ENCODE results near the gene EXOC3.
"Not testable (repeated sequence)": the region's sequence is repeated elsewhere in the genome, so short reads cannot be mapped to it uniquely, and the experiment has no call there.

Gene EXOC3

DNA sequence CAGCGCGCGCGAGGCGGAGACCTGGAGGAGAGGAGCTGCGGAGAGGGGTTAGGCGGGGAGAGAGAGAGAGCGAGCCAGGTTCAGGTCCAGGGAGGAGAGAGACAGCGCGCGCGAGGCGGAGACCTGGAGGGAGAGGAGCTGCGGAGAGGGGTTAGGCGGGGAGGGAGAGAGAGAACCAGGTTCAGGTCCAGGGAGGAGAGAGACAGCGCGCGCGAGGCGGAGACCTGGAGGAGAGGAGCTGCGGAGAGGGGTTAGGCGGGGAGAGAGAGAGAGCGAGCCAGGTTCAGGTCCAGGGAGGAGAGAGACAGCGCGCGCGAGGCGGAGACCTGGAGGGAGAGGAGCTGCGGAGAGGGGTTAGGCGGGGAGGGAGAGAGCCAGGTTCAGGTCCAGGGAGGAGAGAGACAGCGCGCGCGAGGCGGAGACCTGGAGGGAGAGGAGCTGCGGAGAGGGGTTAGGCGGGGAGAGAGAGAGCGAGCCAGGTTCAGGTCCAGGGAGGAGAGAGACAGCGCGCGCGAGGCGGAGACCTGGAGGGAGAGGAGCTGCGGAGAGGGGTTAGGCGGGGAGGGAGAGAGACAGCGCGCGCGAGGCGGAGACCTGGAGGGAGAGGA lies 31.4 kb downstream of the EXOC3 start:
- DNase-seq (ENCODE audit: low read depth) = not testable (repeated sequence)

DNA sequence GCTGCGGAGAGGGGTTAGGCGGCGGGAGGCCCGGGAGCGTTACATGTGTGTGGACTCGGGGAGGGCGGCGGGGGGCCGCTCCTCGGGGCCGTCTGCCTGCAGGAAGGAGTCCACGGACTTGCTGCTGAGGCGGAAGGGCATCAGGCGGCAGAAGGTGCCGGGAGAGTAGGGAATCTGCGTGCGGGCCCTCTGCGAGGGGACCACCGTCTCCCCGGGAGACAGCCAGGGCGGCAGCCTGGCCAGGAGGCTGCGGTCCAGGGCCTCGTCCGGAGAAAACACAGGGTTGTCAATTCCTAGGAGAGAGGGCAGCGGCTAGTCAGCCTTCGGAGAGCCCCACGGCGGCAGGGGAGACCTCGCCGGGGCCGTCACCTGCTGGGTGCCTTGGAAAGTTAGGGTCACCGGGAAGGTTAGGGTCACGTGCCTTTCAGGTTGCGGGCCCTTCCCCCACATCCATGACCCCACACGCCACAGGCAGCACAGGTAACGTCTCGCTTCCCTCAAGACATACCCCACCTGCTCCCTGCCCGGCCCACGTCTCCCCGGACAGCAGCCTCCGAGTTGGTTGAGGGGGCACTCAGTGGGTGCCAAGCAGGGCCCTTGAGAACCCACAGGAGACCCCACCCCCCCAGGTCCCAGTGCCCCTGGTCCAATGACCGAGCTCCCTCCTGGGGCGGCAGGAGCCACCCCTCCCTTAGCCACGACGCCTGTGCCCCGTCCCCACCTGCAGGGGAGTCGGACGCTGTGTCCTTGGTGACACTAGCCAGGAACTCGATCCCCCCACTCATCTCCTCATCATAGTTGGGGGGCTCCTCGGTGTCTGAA lies 32.1 kb downstream of the EXOC3 start:
- DNase-seq (ENCODE audit: low read depth) = peak; percentile 9

DNA sequence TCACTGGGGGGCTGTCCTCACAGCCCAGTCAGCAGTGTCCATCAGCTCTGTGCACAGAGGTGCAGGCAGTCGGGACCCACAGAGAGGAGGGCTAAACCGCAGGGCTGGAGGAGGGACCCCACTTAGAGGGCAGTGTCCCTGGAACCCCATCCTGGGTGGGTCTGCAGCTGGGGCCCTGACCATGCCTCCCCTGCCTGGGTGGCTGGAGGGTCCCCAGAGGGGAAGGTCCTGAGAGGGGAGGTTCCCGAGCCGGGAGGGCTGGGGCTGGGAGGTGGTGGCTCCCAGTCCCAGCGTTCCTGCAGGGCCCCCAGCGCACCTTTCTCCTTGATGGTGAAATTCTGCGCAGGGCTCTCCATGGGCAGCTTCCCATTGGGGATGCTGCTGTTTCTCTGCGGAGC lies 32.7 kb downstream of the EXOC3 start:
- no peak for DNase-seq (ENCODE audit: low read depth)

DNA sequence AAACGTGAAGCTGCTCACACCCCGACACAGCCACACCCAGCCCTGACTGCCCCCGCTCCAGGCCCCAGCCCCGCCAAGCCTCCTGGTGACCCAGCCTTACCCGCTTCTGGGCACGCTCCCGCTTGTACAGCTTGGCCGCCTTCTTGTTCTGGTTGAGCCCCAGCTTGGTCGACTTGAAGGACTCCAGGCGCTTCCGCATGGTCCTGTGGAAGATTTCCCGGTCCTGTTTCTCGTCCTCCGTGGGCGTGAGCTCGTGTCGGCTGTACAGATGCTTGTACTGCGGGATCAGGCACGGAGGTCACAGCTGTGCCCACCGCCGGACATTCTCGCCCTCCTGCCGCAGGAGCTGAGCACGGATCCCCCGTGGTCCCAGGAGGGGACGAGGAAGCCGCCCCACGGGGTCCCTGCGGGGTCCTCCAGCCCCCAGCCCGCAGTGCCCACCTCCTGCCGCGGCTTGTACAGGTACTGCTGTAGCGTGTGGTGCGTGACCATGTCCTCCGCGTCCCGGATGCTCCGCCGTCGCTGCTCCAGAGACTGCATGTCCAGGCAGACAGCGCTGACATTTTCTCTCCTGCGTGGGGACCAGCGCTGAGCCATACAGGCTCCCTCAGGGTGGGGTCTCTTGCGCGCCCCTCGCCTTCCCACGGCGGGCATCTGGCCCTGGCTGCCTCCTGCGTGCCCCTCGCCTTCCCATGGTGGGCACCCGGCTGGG lies 33.3 kb downstream of the EXOC3 start:
- DNase-seq (ENCODE audit: low read depth) = no peak

DNA sequence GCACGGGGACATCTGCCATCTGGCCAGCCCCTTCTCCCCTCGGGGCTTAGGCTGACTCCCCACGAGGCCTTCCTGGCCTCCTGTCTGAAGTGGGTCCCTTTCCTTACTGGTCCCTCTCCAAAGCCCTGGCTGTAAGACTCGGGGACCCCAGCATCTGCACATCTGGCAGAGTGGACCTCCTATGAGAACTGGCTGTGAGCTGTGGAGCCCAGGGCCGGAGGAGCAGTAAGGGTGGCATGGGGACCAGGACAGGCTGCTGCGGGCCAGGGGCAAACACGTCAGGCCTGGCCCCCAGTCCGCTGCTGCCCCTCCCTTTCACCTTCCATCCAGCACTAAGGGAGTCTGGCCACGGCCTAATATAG lies 33.8 kb downstream of the EXOC3 start:
- no peak for DNase-seq (ENCODE audit: low read depth)

DNA sequence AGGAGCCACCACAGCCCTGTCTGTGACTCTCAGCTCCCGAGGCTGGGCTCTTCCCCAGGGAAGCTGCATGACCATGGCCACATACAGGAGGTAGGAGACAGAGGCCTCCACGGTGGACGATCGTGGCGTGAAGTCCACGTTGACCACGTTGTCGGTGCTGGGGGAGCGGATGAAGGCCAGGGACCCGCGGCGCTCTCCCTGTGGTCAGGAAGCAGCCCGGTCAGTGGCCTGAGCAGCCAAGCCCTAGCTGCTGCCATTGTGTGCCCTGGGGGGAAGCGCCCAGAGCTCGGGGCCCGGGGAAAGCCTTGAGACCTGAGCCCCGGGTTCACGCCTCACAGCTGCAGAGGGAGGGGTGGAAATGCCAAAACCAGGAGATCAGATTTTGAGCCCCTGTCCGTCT lies 34.3 kb downstream of the EXOC3 start:
- DNase-seq (ENCODE audit: low read depth) = no peak

DNA sequence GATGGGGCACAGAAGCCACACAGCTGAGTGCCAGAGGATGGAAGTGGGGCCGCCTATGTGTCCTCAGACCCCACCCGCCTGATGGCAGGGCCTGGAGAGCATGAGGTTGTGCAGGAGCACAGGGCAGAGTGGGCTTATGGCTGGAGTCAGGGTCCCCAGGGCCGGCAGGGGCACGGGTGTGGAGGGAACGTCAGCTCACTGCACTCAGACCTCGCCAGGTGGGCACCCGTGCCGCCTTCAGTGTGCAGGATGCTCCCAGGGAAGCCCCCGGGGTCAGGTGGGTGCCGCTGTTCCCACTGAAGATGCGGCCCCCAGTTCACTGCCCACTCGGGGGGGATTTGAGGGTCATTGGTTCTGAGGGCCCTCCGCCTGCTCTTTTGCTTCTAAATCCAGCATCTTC lies 34.9 kb downstream of the EXOC3 start:
- no peak for DNase-seq (ENCODE audit: low read depth)

DNA sequence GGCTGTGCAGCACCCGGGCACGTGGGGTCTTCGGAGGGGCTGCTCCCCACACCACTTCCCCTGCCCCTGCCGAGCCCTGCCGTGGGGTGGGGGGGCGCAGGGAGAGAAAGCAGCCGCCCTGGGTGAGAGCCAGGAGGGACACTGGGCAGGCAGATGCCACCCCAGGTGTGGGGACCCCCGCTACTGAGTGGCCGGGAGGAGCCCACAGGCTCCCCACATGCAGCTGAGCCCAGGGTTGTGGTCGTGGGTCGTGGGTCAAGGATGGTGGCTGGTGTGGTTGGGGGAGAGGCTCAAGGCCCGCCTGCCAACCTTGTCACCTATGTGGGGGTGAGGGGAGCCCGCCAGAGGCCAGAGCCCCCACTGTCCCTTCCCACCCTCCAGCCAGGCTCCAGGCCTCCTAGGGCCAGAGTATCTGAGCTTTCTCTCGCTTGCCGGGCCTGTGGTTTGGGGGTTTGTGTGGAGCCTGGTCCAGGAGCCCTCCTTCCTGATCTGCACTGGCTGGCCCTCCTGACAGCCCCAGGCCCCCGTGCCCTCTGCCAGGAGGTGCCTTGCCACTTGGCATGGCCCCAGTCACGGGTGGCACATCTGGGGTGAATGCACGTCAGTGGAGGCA lies 35.5 kb downstream of the EXOC3 start:
- DNase-seq (ENCODE audit: low read depth) = no peak

DNA sequence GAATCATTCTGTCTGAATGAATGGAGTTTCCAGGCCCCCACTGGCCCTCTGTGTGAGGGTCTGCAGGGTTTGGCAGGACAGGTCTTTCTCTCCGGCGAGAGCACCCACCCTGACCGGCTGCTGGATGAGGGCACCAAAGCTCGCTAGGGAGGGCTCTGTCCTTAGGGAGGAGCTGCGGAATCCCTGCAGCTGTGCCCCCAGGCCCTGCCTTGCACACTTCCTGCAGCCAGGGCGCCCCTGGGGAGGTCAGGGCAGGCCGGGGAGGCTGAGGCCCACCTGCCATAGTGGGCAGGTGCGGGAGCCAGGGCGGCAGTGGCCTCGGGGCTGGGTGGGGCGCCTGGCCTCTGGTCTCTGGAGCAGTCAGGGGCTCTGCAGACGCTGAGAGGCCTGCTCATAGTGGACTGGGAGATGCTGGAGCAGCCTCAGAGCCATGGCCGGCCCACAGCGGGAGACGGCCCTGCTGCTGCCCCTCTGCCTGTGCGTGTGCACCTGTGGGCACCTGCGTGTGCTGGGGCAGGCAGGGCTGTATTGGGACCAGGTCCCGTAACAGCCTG lies 36.1 kb downstream of the EXOC3 start:
- no peak for DNase-seq (ENCODE audit: low read depth)

DNA sequence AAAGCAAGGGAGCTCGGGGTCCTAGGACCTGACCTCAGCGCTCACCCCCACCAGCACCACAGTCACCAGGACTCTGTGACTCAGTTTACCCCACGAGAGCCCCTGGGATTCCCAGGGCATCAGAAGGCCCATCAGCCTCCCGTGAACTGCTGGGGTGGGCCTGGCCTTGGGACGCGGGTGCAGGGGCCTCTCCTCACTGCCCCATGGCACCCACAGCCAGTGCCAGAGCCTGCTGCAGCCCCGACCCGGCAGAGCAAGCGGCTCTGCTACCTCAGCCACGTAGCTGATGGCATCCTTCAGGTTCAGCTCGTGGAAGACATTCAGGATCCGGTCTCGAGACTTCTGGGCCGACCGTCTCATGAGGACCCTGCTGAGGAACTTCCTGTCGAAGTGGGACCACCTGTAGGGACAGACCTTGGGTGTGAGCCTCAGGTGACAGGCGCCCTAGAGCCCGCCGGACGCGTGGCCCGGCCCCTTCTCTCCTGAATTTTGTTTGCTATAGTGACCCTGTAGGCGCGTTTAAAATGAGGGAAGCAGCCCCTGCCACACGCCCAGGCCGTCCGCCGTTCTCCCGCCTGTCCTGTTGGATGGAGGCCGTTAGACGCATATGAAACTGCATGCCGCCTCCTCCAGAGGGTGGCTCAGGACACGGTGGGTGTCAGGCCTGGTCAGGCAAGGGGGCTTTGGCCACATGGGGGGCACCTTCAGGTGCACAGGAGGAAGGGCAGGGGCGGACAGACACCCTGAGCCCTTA lies 36.8 kb downstream of the EXOC3 start:
- DNase-seq (ENCODE audit: low read depth) = no peak

DNA sequence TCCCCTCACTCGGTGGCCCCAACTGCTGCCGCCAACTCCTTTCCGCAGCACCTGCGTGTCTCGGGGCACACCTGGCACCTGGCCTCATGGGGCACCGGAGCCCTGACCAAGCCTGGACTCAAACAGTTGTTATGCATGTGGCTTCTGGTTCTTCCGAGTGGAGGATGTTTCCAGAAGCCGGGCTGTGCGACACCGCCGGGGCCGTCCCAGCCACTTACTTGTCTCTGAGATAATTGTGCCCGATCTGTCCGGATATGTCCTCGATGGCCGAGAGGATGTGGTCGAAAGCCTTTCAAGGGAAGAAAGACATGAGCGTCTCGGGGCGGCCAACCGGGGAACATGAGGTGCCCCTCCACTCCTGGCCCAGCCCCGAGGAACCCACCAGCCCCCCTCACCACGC lies 38.4 kb downstream of the EXOC3 start:
- no peak for DNase-seq (ENCODE audit: low read depth)

DNA sequence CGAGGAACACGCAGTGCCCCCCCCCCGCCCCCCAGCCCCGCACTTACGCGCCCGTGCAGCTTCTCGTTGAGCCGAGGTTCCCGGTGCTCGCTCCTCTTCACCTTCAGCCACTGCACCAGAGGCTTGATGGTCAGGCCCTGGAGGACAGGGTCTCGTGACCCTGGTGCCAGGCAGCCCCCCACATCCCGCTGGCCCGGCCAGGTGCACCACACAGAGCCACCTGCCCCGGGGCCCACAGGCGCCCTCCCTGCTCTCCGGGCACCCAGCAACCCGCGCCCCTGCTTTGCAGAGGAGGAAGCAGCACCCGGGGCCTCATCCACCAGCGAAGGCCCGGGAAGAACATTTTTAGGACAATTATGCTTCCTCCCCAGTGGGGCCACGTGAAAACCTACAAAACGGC lies 39.0 kb downstream of the EXOC3 start:
- DNase-seq (ENCODE audit: low read depth) = no peak

DNA sequence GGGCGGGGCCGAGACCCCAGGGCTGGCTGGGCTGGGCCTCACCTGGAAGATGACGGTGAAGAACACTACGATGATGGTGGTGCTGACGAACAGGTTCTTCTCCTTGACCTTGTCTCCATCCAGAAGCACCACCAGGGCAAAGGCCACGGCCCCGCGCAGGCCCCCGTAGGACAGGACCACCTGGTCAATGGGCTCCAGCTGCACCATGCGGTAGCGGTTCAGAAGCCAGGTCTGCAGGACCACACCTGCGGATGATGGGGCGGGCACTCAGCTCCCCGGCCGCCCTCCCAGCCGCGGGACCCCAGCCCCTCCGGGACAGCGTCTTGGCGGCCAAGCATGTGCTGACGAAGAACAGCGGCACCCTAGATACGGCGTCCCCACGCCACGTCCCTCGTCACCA lies 39.5 kb downstream of the EXOC3 start:
- no peak for DNase-seq (ENCODE audit: low read depth)

DNA sequence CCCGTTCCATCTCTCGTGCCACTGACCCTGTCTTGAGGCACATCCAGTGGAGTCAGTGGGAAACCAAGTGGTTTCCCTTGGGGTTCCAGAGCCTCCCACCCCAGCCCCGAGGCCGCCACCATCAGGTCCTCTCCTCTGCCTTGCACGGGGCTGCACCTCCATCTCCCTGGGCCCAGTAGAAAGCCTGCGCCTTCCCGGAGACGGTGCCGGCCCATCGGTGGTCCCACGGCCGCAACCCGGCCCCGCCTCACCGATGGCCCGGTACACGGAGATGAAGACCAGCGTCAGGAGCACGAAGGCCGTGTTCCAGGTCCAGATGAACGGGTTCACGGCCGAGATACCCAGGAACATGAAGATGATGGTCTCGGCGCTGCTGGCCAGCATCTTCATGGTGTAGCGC lies 40.0 kb downstream of the EXOC3 start:
- DNase-seq (ENCODE audit: low read depth) = no peak

DNA sequence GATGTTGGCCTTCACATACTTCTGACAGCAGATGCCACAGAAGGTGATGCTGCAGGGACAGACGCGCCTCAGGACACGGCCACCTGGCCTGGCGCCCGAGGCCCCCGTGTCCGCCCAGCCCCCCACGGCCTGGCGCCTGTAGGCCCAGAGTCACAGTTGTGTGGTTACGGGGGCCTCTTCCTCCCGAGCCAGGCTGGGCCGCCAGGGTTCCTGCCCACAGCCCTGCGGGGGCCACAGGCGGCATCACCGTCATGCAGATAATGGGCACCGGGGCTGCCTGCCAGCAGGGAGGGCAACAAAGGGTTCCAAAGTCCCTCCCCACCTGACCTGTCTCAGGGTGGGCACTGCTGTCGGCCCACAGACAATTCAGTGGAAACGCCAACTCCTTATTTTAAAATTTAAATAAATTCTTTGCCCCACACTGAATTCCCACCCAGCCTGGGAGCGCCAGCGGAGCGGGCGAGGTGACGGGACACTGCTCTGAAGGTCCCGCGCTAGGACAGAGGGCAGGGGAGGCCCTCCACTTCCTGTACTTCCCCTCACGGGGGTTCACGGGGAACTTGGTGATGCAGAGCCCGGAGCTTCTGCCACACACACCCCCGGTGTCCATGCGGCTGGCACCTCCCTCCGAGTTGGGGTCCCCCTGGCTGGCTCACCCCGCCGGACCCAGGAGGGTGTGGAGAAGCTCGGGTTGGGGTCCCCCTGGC lies 40.6 kb downstream of the EXOC3 start:
- no peak for DNase-seq (ENCODE audit: low read depth)

DNA sequence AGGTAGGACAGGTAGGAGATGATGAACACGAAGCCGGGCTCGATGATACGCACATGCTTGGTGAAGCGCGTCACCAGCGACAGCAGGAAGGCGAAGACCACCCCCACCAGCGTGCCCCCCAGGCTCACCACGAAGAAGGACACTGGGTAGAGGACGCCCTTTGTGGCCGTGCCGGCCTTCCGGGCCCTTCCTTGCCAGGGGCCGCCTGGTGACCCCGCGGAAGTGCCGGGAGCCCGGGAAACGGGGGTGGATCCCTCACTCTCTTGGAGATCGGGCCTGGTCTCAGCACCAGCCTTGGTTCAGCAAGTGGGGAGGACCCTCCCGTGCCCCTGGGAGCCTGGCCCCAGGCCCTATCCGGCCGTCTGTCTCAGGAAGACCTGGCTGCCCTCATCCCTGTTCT lies 41.6 kb downstream of the EXOC3 start:
- DNase-seq (ENCODE audit: low read depth) = no peak

DNA sequence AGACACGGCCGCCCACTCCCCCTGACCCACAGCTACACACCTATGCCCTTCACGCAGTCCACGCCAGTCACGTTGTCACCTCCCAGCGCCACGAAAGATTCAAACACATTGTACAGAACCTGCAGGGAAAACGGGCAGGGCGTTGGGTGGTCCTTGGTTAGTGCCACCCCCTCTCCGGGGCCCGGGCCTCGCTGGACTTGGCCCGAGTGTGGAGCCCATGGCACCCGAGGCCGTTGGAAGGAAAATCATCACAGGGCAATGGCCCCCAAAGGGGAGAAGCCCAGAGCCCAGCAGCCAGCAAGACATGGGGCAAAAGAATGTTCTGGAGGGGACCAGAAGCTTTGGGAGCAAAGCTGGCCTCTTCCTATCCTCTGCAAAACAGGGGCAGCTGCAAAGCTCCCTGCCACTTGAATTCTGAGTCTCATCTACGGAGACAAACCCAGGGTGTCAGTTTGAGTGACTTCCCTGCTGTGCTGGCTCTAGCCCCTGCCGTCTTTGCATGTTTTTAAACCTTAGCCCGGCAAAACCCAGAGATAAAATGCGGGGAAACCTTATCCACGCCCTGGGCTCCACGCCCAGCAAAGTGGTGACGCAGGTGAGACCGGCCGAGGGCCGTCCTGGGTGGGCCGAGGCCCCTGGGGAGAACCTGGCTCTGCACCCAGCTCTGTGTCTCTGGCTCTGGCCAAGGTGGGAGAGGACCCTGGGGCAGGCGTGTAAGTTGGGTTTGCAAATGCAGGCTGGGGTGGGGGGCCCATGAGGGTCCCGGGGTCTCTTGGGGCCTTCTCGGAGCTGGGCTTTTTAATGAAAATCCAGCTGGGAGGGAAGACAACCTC lies 42.4 kb downstream of the EXOC3 start:
- no peak for DNase-seq (ENCODE audit: low read depth)

DNA sequence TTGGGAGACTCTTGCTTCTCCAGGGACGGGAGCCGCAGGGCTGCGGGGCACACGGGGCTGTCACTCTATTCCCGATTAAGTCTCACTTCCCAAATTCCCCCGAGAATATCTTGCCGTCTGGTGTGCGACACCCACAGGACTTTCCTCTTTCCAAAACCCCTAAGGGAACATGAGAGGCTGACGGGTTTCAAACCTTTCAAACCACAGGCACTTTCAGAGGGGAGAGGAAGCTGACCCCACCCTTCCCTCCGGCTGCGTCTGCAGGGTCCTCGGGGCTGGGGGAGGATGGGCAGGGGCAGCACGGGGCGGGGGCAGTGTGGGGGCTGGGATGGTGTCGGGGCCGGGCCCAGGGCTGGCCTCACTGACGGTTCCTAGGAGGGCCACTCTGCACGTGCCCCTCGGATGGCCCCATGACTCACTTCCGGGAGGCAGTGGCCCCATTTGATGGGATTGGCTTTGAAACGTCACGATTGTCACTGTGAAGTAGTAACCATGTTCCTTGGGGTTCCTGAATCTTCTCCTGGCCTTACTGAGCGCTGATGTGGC lies 43.0 kb downstream of the EXOC3 start:
- DNase-seq (ENCODE audit: low read depth) = no peak

DNA sequence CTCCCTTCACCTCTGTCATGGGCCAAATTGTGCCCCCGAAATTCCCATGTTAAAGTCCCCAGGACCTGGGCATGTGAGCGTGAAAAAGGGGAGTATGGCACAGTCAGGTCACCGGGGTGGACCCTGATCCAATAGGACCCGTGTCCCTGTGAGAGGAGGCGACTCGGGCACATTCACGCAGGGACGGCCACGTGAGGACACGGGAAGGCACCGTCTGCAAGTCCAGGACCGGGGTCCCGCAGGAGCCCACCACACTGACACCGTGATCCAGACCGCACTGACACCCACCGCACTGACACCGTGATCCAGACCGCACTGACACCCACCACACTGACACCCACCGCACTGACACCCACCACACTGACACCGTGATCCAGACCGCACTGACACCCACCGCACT lies 43.6 kb downstream of the EXOC3 start:
- not testable (repeated sequence) for DNase-seq (ENCODE audit: low read depth)

DNA sequence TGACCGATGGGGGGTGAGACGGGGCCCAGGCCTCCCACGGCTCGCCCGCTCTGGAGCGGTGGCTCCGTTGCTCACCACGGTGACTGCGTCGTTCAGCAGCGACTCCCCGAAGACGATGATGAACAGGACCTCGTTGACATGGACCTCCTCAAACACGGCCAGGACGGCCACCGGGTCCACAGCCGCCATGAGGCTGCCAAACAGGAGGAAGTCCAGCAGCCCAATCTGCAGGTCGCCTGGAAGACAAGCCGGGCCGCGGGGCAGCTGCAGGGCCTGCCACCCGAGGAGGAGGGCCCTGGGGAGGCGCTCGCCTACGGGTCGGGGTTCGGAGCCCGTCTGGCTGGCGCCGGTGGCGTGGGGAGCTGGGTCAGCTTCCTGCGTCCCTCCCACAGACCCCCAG lies 45.3 kb downstream of the EXOC3 start:
- DNase-seq (ENCODE audit: low read depth) = no peak
